Liver (tissue), 3 donors: ENCODE results near the gene CREB3L1.

Experiments used
- GABPA ChIP-seq, 2 donors: IDR thresholded peaks in 1 of 2; conservative IDR thresholded peaks in 1 of 2; 2 replicates each; pipeline ENCODE4 v1.6.1; 2016; ENCODE audit warnings: antibody characterized with exemption in 2 of 2, mild to moderate bottlenecking in 1 of 2, moderate library complexity in 1 of 2
- HNF4A ChIP-seq, 2 donors: conservative IDR thresholded peaks; 2 replicates each; pipeline ENCODE4 v1.6.1; 2016; ENCODE audit warnings: antibody characterized with exemption in 2 of 2, mild to moderate bottlenecking in 2 of 2
- RAD21 ChIP-seq, 2 donors: IDR thresholded peaks; 2 replicates each; pipeline ENCODE4 v1.6.1; 2016; ENCODE audit warnings: antibody characterized with exemption in 2 of 2, mild to moderate bottlenecking in 2 of 2
- SP1 ChIP-seq: IDR thresholded peaks from 2 replicates; pipeline ENCODE4 v1.6.1; 2018; ENCODE audit warnings: antibody characterized with exemption, mild to moderate bottlenecking
- YY1 ChIP-seq: IDR thresholded peaks from 2 replicates; pipeline ENCODE4 v1.6.1; 2016; ENCODE audit warnings: antibody characterized with exemption, mild to moderate bottlenecking
- TF ChIP-seq, protein P1 (sequence below): fragments of 150-350 bp; IDR thresholded peaks from 2 replicates; pipeline ENCODE4 v1.5.1; 2017; ENCODE audit warnings: improper control_type of control experiment, low read depth, low read length; ENCODE audit not compliant: missing input control
- TF ChIP-seq, protein P2 (sequence below): IDR thresholded peaks from 2 replicates; pipeline ENCODE4 v1.6.1; 2016; ENCODE audit warnings: antibody characterized with exemption
- donor health status: healthy.
- donor health status: healthy.

DNA sequence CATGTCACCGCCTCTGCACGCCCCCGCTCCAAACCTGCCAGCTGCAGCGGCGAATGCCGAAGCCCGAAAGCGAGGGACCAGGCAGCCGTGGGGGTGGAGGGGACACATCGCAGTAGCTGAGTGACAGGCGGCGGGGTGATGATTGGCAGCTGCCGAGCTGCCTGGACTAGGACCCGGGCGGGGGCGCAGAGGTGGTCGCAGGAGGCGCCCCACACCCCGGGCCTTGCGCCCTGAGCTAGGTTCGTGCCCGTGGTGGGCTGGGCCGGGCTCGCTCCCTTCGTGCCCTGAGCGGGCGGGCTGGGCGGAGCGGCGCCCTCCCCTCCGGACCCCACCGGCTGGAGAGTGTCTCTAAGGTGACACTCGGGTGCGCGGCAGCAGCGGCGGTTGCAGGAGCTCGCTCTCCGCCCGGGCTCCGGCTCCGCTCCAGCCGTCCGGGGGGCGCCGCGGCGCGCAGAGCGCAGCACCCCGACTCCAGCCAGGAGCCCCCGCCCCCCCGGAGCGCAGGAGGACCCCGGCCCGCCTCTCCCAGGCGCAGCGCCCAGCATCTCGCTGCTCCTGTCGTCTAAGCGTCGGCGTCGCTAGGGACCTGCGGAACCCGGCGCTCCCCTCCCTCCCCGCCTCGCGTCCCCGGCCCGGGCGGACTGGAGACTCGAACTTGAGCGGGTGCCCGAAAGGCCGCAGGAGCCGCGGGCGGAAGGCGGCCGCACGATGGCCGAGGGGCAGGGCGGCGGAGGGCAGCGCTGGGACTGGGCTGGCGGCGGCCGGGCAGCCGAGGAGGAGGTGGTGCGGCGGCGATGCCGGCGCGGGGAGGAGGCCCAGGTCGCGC is 55.3 kb downstream of the CREB3L1 start:
- TF ChIP-seq SP1, result no peak
- TF ChIP-seq, protein P1, sequence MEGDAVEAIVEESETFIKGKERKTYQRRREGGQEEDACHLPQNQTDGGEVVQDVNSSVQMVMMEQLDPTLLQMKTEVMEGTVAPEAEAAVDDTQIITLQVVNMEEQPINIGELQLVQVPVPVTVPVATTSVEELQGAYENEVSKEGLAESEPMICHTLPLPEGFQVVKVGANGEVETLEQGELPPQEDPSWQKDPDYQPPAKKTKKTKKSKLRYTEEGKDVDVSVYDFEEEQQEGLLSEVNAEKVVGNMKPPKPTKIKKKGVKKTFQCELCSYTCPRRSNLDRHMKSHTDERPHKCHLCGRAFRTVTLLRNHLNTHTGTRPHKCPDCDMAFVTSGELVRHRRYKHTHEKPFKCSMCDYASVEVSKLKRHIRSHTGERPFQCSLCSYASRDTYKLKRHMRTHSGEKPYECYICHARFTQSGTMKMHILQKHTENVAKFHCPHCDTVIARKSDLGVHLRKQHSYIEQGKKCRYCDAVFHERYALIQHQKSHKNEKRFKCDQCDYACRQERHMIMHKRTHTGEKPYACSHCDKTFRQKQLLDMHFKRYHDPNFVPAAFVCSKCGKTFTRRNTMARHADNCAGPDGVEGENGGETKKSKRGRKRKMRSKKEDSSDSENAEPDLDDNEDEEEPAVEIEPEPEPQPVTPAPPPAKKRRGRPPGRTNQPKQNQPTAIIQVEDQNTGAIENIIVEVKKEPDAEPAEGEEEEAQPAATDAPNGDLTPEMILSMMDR, result no peak
- TF ChIP-seq RAD21 (IDR thresholded peaks at IDR 0.05), result no peak
- TF ChIP-seq GABPA (IDR thresholded peaks at IDR 0.05 in 1 of 2, conservative IDR thresholded peaks at IDR 0.05 in 1 of 2), result no peak
- TF ChIP-seq, protein P2, sequence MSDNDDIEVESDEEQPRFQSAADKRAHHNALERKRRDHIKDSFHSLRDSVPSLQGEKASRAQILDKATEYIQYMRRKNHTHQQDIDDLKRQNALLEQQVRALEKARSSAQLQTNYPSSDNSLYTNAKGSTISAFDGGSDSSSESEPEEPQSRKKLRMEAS, result no peak
- no peak for TF ChIP-seq HNF4A (conservative IDR thresholded peaks at IDR 0.05)
- TF ChIP-seq YY1, result no peak
